H9 (cell line): ENCODE data around the gene DSN1. TPM values are rescaled to one million over a fixed set of nuclear protein-coding genes. Genes with fewer than 3 reads are reported as not detected.

ENCODE experiments used
- DNase-seq: peaks from one replicate; pipeline ENCODE4 v3.0.0-alpha.2; 2017
- H2AFZ ChIP-seq: one replicate; pipeline ENCODE4 v1.6.1; 2013; ENCODE audit warnings: mild to moderate bottlenecking, low read length, control low read depth, moderate library complexity
- H2AK5ac ChIP-seq: 2 replicates; pipeline ENCODE4 v1.6.1; 2013; ENCODE audit warnings: low read length, control low read depth, mixed read lengths; ENCODE audit not compliant: insufficient read length
- H2BK120ac ChIP-seq: one replicate; pipeline ENCODE4 v1.6.1; 2013; ENCODE audit warnings: low read depth, mild to moderate bottlenecking, low read length, control low read depth, inconsistent platforms; ENCODE audit not compliant: poor library complexity, severe bottlenecking
- H2BK12ac ChIP-seq: 2 replicates; pipeline ENCODE4 v1.6.1; 2013; ENCODE audit warnings: low read length, control low read depth, mixed read lengths, low read depth; ENCODE audit not compliant: insufficient read length
- H2BK15ac ChIP-seq: 2 replicates; pipeline ENCODE4 v1.6.1; 2013; ENCODE audit warnings: low read depth, low read length, control low read depth
- H2BK20ac ChIP-seq: one replicate; pipeline ENCODE4 v1.6.1; 2013; ENCODE audit warnings: low read depth, mild to moderate bottlenecking, low read length, control low read depth, inconsistent platforms; ENCODE audit not compliant: poor library complexity, severe bottlenecking
- H2BK5ac ChIP-seq: 2 replicates; pipeline ENCODE4 v1.6.1; 2013; ENCODE audit warnings: low read length, control low read depth, mixed read lengths; ENCODE audit not compliant: insufficient read length
- H3K14ac ChIP-seq: 2 replicates; pipeline ENCODE4 v1.6.1; 2013; ENCODE audit warnings: low read length, control low read depth; ENCODE audit not compliant: insufficient read depth
- H3K18ac ChIP-seq: 2 replicates; pipeline ENCODE4 v1.6.1; 2013; ENCODE audit warnings: low read depth, mild to moderate bottlenecking, mixed read lengths, low read length, control low read depth; ENCODE audit not compliant: insufficient read length
- H3K23ac ChIP-seq: 2 replicates; pipeline ENCODE4 v1.6.1; 2013; ENCODE audit warnings: low read length, control low read depth, mixed read lengths, low read depth; ENCODE audit not compliant: insufficient read length
- H3K23me2 ChIP-seq: 2 replicates; pipeline ENCODE4 v1.6.1; 2013; ENCODE audit warnings: low read depth, mild to moderate bottlenecking, mixed read lengths, low read length, control low read depth; ENCODE audit not compliant: insufficient read length, poor library complexity, severe bottlenecking
- H3K27ac ChIP-seq: 2 replicates; pipeline ENCODE4 v1.5.1; 2013; ENCODE audit warnings: low read length, control low read depth, mixed read lengths, low read depth; ENCODE audit not compliant: insufficient read length
- H3K27me3 ChIP-seq: 2 replicates; pipeline ENCODE4 v1.6.1; 2013; ENCODE audit warnings: low read length, control low read depth, inconsistent platforms; ENCODE audit not compliant: insufficient read depth
- H3K4ac ChIP-seq: 2 replicates; pipeline ENCODE4 v1.6.1; 2013; ENCODE audit warnings: low read depth, mild to moderate bottlenecking, control low read depth, inconsistent platforms, low read length, moderate library complexity
- H3K4me1 ChIP-seq: 2 replicates; pipeline ENCODE4 v1.6.1; 2013; ENCODE audit warnings: low read length, control low read depth, inconsistent platforms; ENCODE audit not compliant: insufficient read depth
- H3K4me2 ChIP-seq: 2 replicates; pipeline ENCODE4 v1.6.1; 2013; ENCODE audit warnings: low read length, control low read depth, mixed read lengths; ENCODE audit not compliant: insufficient read length, insufficient read depth
- H3K56ac ChIP-seq: 2 replicates; pipeline ENCODE4 v1.6.1; 2013; ENCODE audit warnings: low read depth, mild to moderate bottlenecking, mixed read lengths, low read length, control low read depth; ENCODE audit not compliant: insufficient read length
- H3K79me1 ChIP-seq: 2 replicates; pipeline ENCODE4 v1.6.1; 2013; ENCODE audit warnings: low read depth, mild to moderate bottlenecking, moderate library complexity, low read length, control low read depth, inconsistent platforms; ENCODE audit not compliant: insufficient read depth, poor library complexity, severe bottlenecking
- H3K79me2 ChIP-seq: 2 replicates; pipeline ENCODE4 v1.6.1; 2013; ENCODE audit warnings: low read length, control low read depth, inconsistent platforms; ENCODE audit not compliant: insufficient read depth
- H3K9ac ChIP-seq: 2 replicates; pipeline ENCODE4 v1.6.1; 2013; ENCODE audit warnings: low read length, control low read depth, mixed read lengths; ENCODE audit not compliant: insufficient read length; ENCODE audit errors: extremely low read depth
- H3K9me3 ChIP-seq: one replicate; pipeline ENCODE4 v1.6.1; 2013; ENCODE audit warnings: low read depth, low read length, inconsistent platforms; ENCODE audit not compliant: control insufficient read depth
- H3T11ph ChIP-seq: one replicate; pipeline ENCODE4 v1.6.1; 2013; ENCODE audit warnings: mild to moderate bottlenecking, low read length, control low read depth, inconsistent platforms
- H4K20me1 ChIP-seq: one replicate; pipeline ENCODE4 v1.6.1; 2013; ENCODE audit not compliant: control insufficient read depth, insufficient read length, insufficient read depth
- H4K5ac ChIP-seq: 2 replicates; pipeline ENCODE4 v1.6.1; 2013; ENCODE audit warnings: low read depth, mild to moderate bottlenecking, mixed read lengths, low read length, control low read depth; ENCODE audit not compliant: insufficient read length
- H4K8ac ChIP-seq: replicated peaks from 2 replicates; pipeline ENCODE4 v1.6.1; 2013; ENCODE audit warnings: low read length, control low read depth, mixed read lengths, low read depth; ENCODE audit not compliant: insufficient read length
- H4K91ac ChIP-seq: 2 replicates; pipeline ENCODE4 v1.6.1; 2013; ENCODE audit warnings: low read depth, mild to moderate bottlenecking, moderate library complexity, mixed read lengths, low read length, control low read depth; ENCODE audit not compliant: insufficient read length
- H3K27ac Mint-ChIP-seq, 3 experiments: 2 replicates in 2 of 3; 3 replicates in 1 of 3; pipeline ENCODE4 v1.8.0; 2020 to 2021; ENCODE audit warnings: mixed read lengths in 3 of 3, mild to moderate bottlenecking in 1 of 3, moderate library complexity in 1 of 3
- H3K27me3 Mint-ChIP-seq: 2 replicates; pipeline ENCODE4 v1.8.0; 2021; ENCODE audit warnings: low read depth, mild to moderate bottlenecking, moderate library complexity, mixed read lengths
- H3K36me3 Mint-ChIP-seq, 3 experiments: 2 replicates in 2 of 3; 3 replicates in 1 of 3; pipeline ENCODE4 v1.8.0; 2020 to 2021; ENCODE audit warnings: low read depth in 3 of 3, mixed read lengths in 3 of 3; ENCODE audit not compliant: insufficient read depth in 1 of 3
- H3K4me1 Mint-ChIP-seq, 2 experiments: 2 replicates each; pipeline ENCODE4 v1.8.0; 2020; ENCODE audit warnings: mixed read lengths in 2 of 2
- H3K4me3 Mint-ChIP-seq, 2 experiments: 2 replicates in 1 of 2; 3 replicates in 1 of 2; pipeline ENCODE4 v1.8.0; 2020 to 2021; ENCODE audit warnings: mild to moderate bottlenecking in 2 of 2, mixed read lengths in 2 of 2, moderate library complexity in 1 of 2
- H3K9me3 Mint-ChIP-seq, 2 experiments: 2 replicates in 1 of 2; 3 replicates in 1 of 2; pipeline ENCODE4 v1.8.0; 2020; ENCODE audit warnings: mild to moderate bottlenecking in 2 of 2, mixed read lengths in 2 of 2, moderate library complexity in 1 of 2
- CTCF ChIP-seq: fragments of 200-600 bp; sonication (generic); conservative IDR thresholded peaks from 3 replicates; pipeline ENCODE4 v1.8.0; 2021; ENCODE audit warnings: antibody characterized with exemption, mild to moderate bottlenecking
- WGBS: extraction: QIAGEN DNeasy Blood & Tissue Kit; methylation state at CpG from one replicate; pipeline ENCODE4 v1.1.7; 2013; ENCODE audit warnings: missing lambda C conversion rate, low lambda C conversion rate, mixed read lengths; ENCODE audit not compliant: insufficient read length; ENCODE audit errors: extremely low coverage; 5-methylcytosine and 5-hydroxymethylcytosine counted together
- total RNA-seq: library from RNA; stranded (reverse); gene quantifications from 2 replicates; pipeline ENCODE4 v1.2.1, GENCODE V29; 2021

Gene DSN1
- total RNA-seq, 1 experiment from 2014 or later, result 22.8 TPM

- Histone ChIP-seq H3K23me2 (no peaks in the 10 kb centered on the region), H2BK5ac (no peak overlapping the region), H3K56ac (no peak overlapping the region), H3K4ac (no peak overlapping the region), H4K5ac (no peak overlapping the region), H3K79me2 (no peaks in the 10 kb centered on the region), H2BK120ac (no peak overlapping the region), H3K27ac (no peak overlapping the region), H3K23ac (no peak overlapping the region), H3K9me3 (no peaks in the 10 kb centered on the region), H2AFZ (no peak overlapping the region), H2BK15ac (no peak overlapping the region), H3K27me3 (no peaks in the 10 kb centered on the region), H3K18ac (no peak overlapping the region), H4K91ac (no peak overlapping the region), H4K8ac (no peak overlapping the region), H3K4me2 (no peak overlapping the region), H3K9ac (no peak overlapping the region), H3K79me1 (no peaks in the 10 kb centered on the region), H3K4me1 (no peaks in the 10 kb centered on the region), H2BK20ac (no peak overlapping the region), H3K14ac (no peak overlapping the region), H3T11ph (no peak overlapping the region), H4K20me1 (no peaks in the 10 kb centered on the region), H2BK12ac (no peak overlapping the region), H2AK5ac (no peak overlapping the region)
- Mint-ChIP-seq H3K27me3 (no peaks in the 10 kb centered on the region; the same call in 1 of the 2 replicates), H3K9me3 (no peaks in the 10 kb centered on the region), H3K36me3 (peaks cover 0 to 4% (median 0%) of the 10 kb centered on the region in 3 experiments; a peak in 1 of 7 replicates), H3K4me3 (no peak overlapping the region), H3K4me1 (no peaks in the 10 kb centered on the region; a peak in 1 of 4 replicates), H3K27ac (no peak overlapping the region)
- no peak for DNase-seq
- no CpG with 5 or more reads among the region's 2 CpGs for WGBS
- TF ChIP-seq CTCF, result peak; percentile 63
Observed at GRCh38 chr20:36717657-36718056, 55.9 kb downstream of the DSN1 start.
